ENCODE measurements around the gene STAT4.

The STAT4 gene

DNA sequence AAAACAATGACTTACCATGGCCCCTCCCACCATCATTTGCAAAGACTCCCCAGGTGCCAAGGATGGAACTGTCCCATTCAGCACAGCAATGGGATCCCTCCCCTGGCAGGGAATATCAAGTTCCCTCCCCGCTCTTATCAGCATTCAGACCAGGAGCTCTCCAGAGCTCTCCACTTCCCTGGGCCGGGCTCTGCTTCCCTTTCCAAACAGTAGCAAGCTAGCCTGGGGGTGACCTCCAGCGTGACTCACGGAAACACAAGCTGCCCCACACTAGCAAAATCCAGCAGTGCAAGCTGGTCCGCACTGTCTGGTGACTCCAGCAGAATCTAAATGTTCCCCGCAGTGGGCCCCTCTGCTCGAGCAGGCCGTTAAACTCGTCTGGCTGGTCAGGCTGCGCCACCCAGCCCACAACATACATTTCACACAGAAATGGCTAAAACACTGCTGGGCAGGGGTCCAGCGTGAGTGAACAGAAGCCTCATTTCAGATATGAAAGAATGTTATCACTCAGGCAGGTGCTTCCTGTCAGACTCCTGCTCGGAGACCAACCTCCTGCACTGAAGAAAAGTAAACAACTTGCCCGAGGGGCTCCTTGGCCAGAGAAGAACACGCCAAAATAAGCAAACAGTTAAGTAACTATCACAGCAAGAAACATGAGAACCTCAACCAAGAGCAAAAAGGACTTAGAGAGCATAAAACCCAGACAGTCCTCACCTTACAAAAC lies 170.7 kb downstream of the STAT4 start:
- Histone ChIP-seq H3K4me1 (ENCODE audit: control insufficient read depth in 1 of 2, insufficient read depth in 2 of 2, low read length in 2 of 2) (no peaks in the 10 kb centered on the region), H3K27me3 (ENCODE audit: control insufficient read depth in 1 of 2, insufficient read depth in 2 of 2, low read length in 2 of 2) (no peaks in the 10 kb centered on the region), H3K27ac (ENCODE audit: low read depth, low read length) (peak overlapping the region; percentile 30), H3K9ac (ENCODE audit: low read depth in 1 of 2, low read length in 2 of 2) (no peak overlapping the region), H3K36me3 (ENCODE audit: control insufficient read depth in 1 of 2, insufficient read depth in 2 of 2, low read length in 2 of 2) (peaks cover 77 to 96% of the 10 kb centered on the region in 2 donors), H3K4me3 (ENCODE audit: low read depth in 1 of 2, low read length in 2 of 2) (no peak overlapping the region), H3K9me3 (ENCODE audit: control insufficient read depth in 1 of 2, low read length in 2 of 2) (no peaks in the 10 kb centered on the region)

Measured in duodenal mucosa (tissue), 2 donors.